Activated CD4-positive, alpha-beta T cell treated with anti-CD3 and anti-CD28 coated beads for 24 hours (primary cell): ENCODE results near the gene SUOX.
"Not testable (repeated sequence)": the region's sequence is repeated elsewhere in the genome, so short reads cannot be mapped to it uniquely, and the experiment has no call there.

ENCODE experiments used
- DNase-seq, 2 donors: peaks; one replicate each; pipeline ENCODE4 v3.0.0-alpha.2; 2020; ENCODE audit warnings: low read depth in 2 of 2

Gene SUOX

GRCh38 chr12:55996715-55997534 lies at the start of gene SUOX:
Gene SUOX (plus strand): TSS chr12:55997276. CDS start chr12:56002222, 4,946 bp downstream.
- peak in 1 of 2 donors; percentile 39 for DNase-seq

- DNase-seq: no peak
Measured at GRCh38 chr12:55955344-55955743, 41.7 kb upstream of the SUOX start.

- peak in 1 of 2 donors; percentile 30 for DNase-seq
Measured at GRCh38 chr12:55955800-55956508, 41.1 kb upstream of the SUOX start.

GRCh38 chr12:55957106-55957859 lies 39.8 kb upstream of the SUOX start:
- no peak for DNase-seq

- DNase-seq: no peak
Measured at GRCh38 chr12:55963760-55964159, 33.3 kb upstream of the SUOX start.

- no peak for DNase-seq
Measured at GRCh38 chr12:55965240-55965639, 31.8 kb upstream of the SUOX start.

- DNase-seq: no peak
Measured at GRCh38 chr12:55965941-55966407, 31.1 kb upstream of the SUOX start, which contains the start of gene PMEL. Gene PMEL (minus strand): TSS chr12:55966042. CDS start chr12:55966011, 31 bp downstream.

- DNase-seq: peak; percentile 87 to 94
Measured at GRCh38 chr12:55966408-55967281, 30.4 kb upstream of the SUOX start, which contains the start of gene CDK2. Gene CDK2 (plus strand): TSS chr12:55966830. CDS start chr12:55967009, 179 bp downstream.

GRCh38 chr12:55969356-55969755 lies 27.7 kb upstream of the SUOX start:
- no peak for DNase-seq

- DNase-seq: no peak
Measured at GRCh38 chr12:55970775-55971174, 26.3 kb upstream of the SUOX start.

GRCh38 chr12:55972042-55972441 lies 25.0 kb upstream of the SUOX start:
- no peak for DNase-seq

- no peak for DNase-seq
Measured at GRCh38 chr12:55972456-55972855, 24.6 kb upstream of the SUOX start.

- DNase-seq: no peak
Measured at GRCh38 chr12:55972911-55973598, 24.0 kb upstream of the SUOX start.

GRCh38 chr12:55973599-55974307 lies 23.3 kb upstream of the SUOX start, which contains the start of gene RAB5B:
Gene RAB5B (plus strand): TSS chr12:55974078. CDS start chr12:55986961, 12,883 bp downstream.
- peak; percentile 94 to 97 for DNase-seq

GRCh38 chr12:55974308-55974730 lies 22.8 kb upstream of the SUOX start:
- DNase-seq: peak in 1 of 2 donors; percentile 19

- no peak for DNase-seq
Measured at GRCh38 chr12:55978393-55978792, 18.7 kb upstream of the SUOX start.

GRCh38 chr12:55979069-55979468 lies 18.0 kb upstream of the SUOX start:
- no peak for DNase-seq

GRCh38 chr12:55981882-55982281 lies 15.2 kb upstream of the SUOX start:
- DNase-seq: not testable (repeated sequence)

GRCh38 chr12:55982319-55982936 lies 14.6 kb upstream of the SUOX start:
- no peak for DNase-seq
